Naive thymus-derived CD4-positive, alpha-beta T cell (primary cell): Measurements from ENCODE around the gene JMJD1C. TPM values are rescaled to one million over a fixed set of nuclear protein-coding genes. Genes with fewer than 3 reads are reported as not detected.

Experiments
- ATAC-seq: fragments of 150-1000 bp; cut with Tn5 transposase; 2 replicates; pipeline ENCODE4 v1.10.0; 2021; ENCODE audit warnings: mild to moderate bottlenecking, moderate library complexity
- CTCF ChIA-PET: fragments of 350-600 bp; sonication (Branson Sonifier 250); formaldehyde crosslinking; loops from one replicate; lab custom pipeline; 2021; ENCODE audit warnings: antibody characterized with exemption; lab: Charles Lee
- POLR2A ChIA-PET: fragments of 350-600 bp; sonication (Branson Sonifier 250); formaldehyde crosslinking; loops from one replicate; lab custom pipeline; 2021; ENCODE audit warnings: antibody characterized with exemption, inconsistent platforms; lab: Charles Lee
- DNase-seq, 9 donors: peaks; one replicate each; pipeline versions ENCODE4 v3.0.0 to v3.0.0-alpha.2; 2020 to 2022; ENCODE audit warnings: mixed read lengths in 1 of 9
- H3K27ac ChIP-seq: one replicate; pipeline ENCODE4 v1.7.0; 2013; ENCODE audit warnings: mild to moderate bottlenecking, low read depth, low read length, moderate library complexity
- H3K27me3 ChIP-seq, 2 donors: one replicate each; pipeline ENCODE4 v1.7.0; 2013; ENCODE audit warnings: low read length in 2 of 2, mild to moderate bottlenecking in 2 of 2, moderate library complexity in 2 of 2; ENCODE audit not compliant: control insufficient read depth in 2 of 2, insufficient read depth in 2 of 2
- H3K36me3 ChIP-seq, 3 experiments: 1 replicate in 2 of 3; 2 replicates in 1 of 3; pipeline ENCODE4 v1.7.0; 2013; ENCODE audit warnings: low read length in 3 of 3, mild to moderate bottlenecking in 3 of 3, moderate library complexity in 1 of 3; ENCODE audit not compliant: insufficient read depth in 3 of 3, control insufficient read depth in 2 of 3
- H3K4me1 ChIP-seq, 2 donors: one replicate each; pipeline ENCODE4 v1.7.0; 2013; ENCODE audit warnings: low read length in 2 of 2, mild to moderate bottlenecking in 2 of 2, moderate library complexity in 1 of 2; ENCODE audit not compliant: control insufficient read depth in 2 of 2, insufficient read depth in 2 of 2
- H3K4me3 ChIP-seq: 2 replicates; pipeline ENCODE4 v1.7.0; 2013; ENCODE audit warnings: mild to moderate bottlenecking, low read length
- H3K9me3 ChIP-seq, 3 experiments: 1 replicate in 2 of 3; 2 replicates in 1 of 3; pipeline ENCODE4 v1.7.0; 2013; ENCODE audit warnings: low read length in 3 of 3; ENCODE audit not compliant: control insufficient read depth in 2 of 3
- H3K27ac Mint-ChIP-seq, 9 donors: one replicate each; pipeline ENCODE4 v1.8.0; 2020 to 2022; ENCODE audit warnings: mixed read lengths in 9 of 9, mild to moderate bottlenecking in 8 of 9, moderate library complexity in 5 of 9, inconsistent platforms in 2 of 9
- H3K27me3 Mint-ChIP-seq, 5 donors: one replicate each; pipeline ENCODE4 v1.8.0; 2021 to 2022; ENCODE audit warnings: mixed read lengths in 5 of 5, mild to moderate bottlenecking in 1 of 5
- H3K36me3 Mint-ChIP-seq, 5 donors: one replicate each; pipeline ENCODE4 v1.8.0; 2020 to 2022; ENCODE audit warnings: mixed read lengths in 5 of 5, mild to moderate bottlenecking in 3 of 5, inconsistent platforms in 1 of 5
- H3K4me1 Mint-ChIP-seq, 7 donors: one replicate each; pipeline ENCODE4 v1.8.0; 2020 to 2022; ENCODE audit warnings: mixed read lengths in 7 of 7, mild to moderate bottlenecking in 3 of 7, inconsistent platforms in 1 of 7
- H3K4me3 Mint-ChIP-seq, 10 donors: one replicate each; pipeline ENCODE4 v1.8.0; 2020 to 2022; ENCODE audit warnings: mild to moderate bottlenecking in 10 of 10, mixed read lengths in 10 of 10, moderate library complexity in 6 of 10, inconsistent platforms in 2 of 10
- H3K9me3 Mint-ChIP-seq, 11 donors: one replicate each; pipeline ENCODE4 v1.8.0; 2020 to 2022; ENCODE audit warnings: mixed read lengths in 11 of 11, mild to moderate bottlenecking in 4 of 11, inconsistent platforms in 1 of 11, moderate library complexity in 1 of 11
- intact Hi-C, 2 donors: fragments of 100-400 bp; cut with micrococcal nuclease; formaldehyde crosslinking; loops; one replicate each; pipeline ENCODE4 v1.15.1; 2023
- polyA plus RNA-seq, 2 donors: library from polyadenylated mRNA; unstranded; fragments of 300-500 nt; fragmentation: Illumina TruSeq; gene quantifications; one replicate each; pipeline ENCODE4 v1.2.3, GENCODE V29; 2021
- total RNA-seq, 6 experiments: library from RNA in 5 of 6; stranded (reverse) in 5 of 6; gene quantifications; 1 replicate in 5 of 6; 2 replicates in 1 of 6; pipeline ENCODE4 v1.2.3 and lab custom pipeline; 2021 to 2026

JMJD1C gene
- total and polyA plus RNA-seq, 7 experiments from 2014 or later = 59.0 to 331 (median 120) TPM

DNA sequence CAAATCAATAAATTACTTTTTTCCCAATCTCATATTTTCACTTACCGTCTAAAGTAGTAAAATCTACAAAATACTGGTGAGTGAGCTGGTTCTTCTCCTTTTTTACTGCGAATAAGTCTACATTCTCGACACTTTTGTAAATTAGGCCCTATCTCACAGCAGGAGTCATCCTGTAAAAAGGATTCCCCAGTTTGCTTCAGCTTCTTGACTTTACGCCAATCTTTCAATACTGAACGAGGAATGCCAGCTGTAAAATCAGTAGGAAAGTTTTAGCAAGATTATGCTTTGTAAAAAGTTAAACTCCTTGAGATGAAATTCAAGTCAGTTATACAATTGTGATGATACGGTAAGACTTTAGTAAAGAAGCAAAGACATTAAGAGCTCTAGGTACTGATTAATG is 265.3 kb downstream of the JMJD1C start:
- H3K4me3 Mint-ChIP-seq = no peak overlapping the region
- H3K36me3 ChIP-seq = peaks cover 6 to 37% (median 8%) of the 10 kb centered on the region in 3 experiments
- DNase-seq = no peak
- H3K9me3 Mint-ChIP-seq = no peaks in the 10 kb centered on the region
- no peak for ATAC-seq
- H3K36me3 Mint-ChIP-seq = peaks cover 0 to 33% (median 18%) of the 10 kb centered on the region in 5 donors
- CTCF ChIA-PET = interaction anchor here (1.3 to 1.4 kb wide), 2 partner anchors 17 to 426 kb away, joined by 3 to 4 read pairs; no protein-coding TSS in a partner anchor
- peaks cover 0 to 28% (median 12%) of the 10 kb centered on the region in 7 donors for H3K4me1 Mint-ChIP-seq
- no peak overlapping the region for H3K4me3 ChIP-seq
- H3K27me3 ChIP-seq = no peaks in the 10 kb centered on the region
- POLR2A ChIA-PET = interaction anchor here (1.3 kb wide), 1 partner anchor 428 kb away, joined by 3 read pairs; no protein-coding TSS in a partner anchor
- H3K27ac Mint-ChIP-seq = no peak overlapping the region
- H3K27ac ChIP-seq = no peak overlapping the region
- intact Hi-C loops = no loop called here
- no peaks in the 10 kb centered on the region for H3K9me3 ChIP-seq
- no peaks in the 10 kb centered on the region for H3K27me3 Mint-ChIP-seq
- peaks cover 5 to 9% of the 10 kb centered on the region in 2 donors for H3K4me1 ChIP-seq

DNA sequence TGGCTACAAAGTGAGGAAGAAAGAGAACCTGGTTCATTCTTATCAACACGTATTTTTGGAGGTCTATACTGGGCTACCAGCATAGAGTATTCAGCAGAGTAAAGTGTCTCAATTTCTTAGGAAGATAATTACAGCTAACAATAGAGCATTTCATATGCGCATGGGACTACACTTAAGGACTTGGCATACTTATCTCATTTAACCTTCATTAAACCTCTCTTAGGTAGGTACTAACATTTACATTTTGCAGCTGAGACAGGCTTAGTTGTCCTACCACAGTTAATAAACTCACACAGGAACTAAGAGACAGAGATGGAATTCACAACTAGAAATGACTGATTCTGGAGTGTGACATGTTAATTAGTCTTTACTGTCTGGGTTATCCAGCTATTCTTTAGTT is 266.1 kb downstream of the JMJD1C start:
- H3K9me3 ChIP-seq = no peaks in the 10 kb centered on the region
- no peak overlapping the region for H3K27ac ChIP-seq
- Mint-ChIP-seq H3K27ac (peak overlapping the region in 3 of 9 donors; percentile 13 to 59 (median 18)), H3K27me3 (no peaks in the 10 kb centered on the region), H3K4me1 (peaks cover 0 to 21% (median 7%) of the 10 kb centered on the region in 7 donors), H3K9me3 (no peaks in the 10 kb centered on the region), H3K36me3 (peaks cover 0 to 29% (median 16%) of the 10 kb centered on the region in 5 donors), H3K4me3 (no peak overlapping the region)
- DNase-seq (no peak), ATAC-seq (no peak)
- peaks cover 8 to 40% (median 8%) of the 10 kb centered on the region in 3 experiments for H3K36me3 ChIP-seq
- peaks cover 3 to 9% of the 10 kb centered on the region in 2 donors for H3K4me1 ChIP-seq
- intact Hi-C loops = no loop called here
- ChIA-PET POLR2A (interaction anchor here (1.3 kb wide), 1 partner anchor 429 kb away, joined by 3 read pairs; no protein-coding TSS in a partner anchor), CTCF (interaction anchor here (1.3 kb wide), 1 partner anchor 427 kb away, joined by 3 read pairs; no protein-coding TSS in a partner anchor)
- H3K4me3 ChIP-seq = no peak overlapping the region
- H3K27me3 ChIP-seq = no peaks in the 10 kb centered on the region

DNA sequence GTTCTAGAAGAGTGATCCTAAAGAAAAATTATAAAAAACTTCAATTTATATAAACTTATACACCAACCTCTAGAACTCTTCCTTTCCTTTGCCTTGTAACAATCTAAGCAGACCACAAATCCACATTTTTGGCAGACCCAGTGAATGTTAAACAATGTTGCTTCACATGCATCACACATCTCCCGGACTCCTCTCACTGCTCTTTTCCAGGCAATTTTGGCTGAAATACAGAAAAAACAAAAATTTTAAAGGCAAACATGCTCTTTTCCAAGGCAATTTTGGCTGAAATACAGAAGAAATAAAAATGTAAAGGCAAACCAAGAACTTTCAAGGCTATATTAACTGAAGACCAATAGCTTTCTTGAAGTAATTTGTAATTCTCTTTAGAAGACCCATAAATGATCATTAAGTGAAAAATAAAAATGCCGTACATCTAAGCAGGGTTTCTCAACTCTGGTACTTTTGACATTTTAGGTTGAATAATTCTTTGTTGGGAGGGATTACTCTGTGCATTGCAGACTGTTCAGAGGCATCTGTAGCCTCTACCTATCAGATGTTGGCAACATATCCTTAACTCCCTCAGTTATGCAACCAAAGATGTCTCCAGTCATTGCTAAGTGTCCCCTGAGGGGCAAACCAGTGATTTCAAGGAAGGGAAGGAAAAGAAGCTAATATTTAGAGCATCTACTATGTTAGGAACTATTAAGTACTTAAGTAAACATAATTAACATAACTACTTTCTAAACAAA is 268.3 kb downstream of the JMJD1C start:
- H3K9me3 Mint-ChIP-seq = no peaks in the 10 kb centered on the region
- H3K4me3 Mint-ChIP-seq = no peak overlapping the region
- no peak overlapping the region for H3K4me3 ChIP-seq
- H3K27me3 Mint-ChIP-seq = no peaks in the 10 kb centered on the region
- intact Hi-C loops = no loop called here
- no peaks in the 10 kb centered on the region for H3K27me3 ChIP-seq
- H3K36me3 Mint-ChIP-seq = peaks cover 5 to 44% (median 28%) of the 10 kb centered on the region in 5 donors
- H3K36me3 ChIP-seq = peaks cover 9 to 54% (median 12%) of the 10 kb centered on the region in 3 experiments
- H3K4me1 ChIP-seq = no peaks in the 10 kb centered on the region
- ATAC-seq (no peak), DNase-seq (no peak)
- H3K4me1 Mint-ChIP-seq = peaks cover 0 to 11% (median 0%) of the 10 kb centered on the region in 7 donors
- ChIA-PET POLR2A (interaction anchor here (0.6 to 0.7 kb wide), 2 partner anchors 28 to 150 kb away, joined by 3 to 5 read pairs; no protein-coding TSS in a partner anchor), CTCF (interaction anchor here (0.6 kb wide), 1 partner anchor 63 kb away, joined by 3 read pairs; no protein-coding TSS in a partner anchor)
- H3K27ac ChIP-seq = no peak overlapping the region
- H3K27ac Mint-ChIP-seq = peak overlapping the region in 3 of 9 donors; percentile 4 to 29 (median 26)
- H3K9me3 ChIP-seq = no peaks in the 10 kb centered on the region

DNA sequence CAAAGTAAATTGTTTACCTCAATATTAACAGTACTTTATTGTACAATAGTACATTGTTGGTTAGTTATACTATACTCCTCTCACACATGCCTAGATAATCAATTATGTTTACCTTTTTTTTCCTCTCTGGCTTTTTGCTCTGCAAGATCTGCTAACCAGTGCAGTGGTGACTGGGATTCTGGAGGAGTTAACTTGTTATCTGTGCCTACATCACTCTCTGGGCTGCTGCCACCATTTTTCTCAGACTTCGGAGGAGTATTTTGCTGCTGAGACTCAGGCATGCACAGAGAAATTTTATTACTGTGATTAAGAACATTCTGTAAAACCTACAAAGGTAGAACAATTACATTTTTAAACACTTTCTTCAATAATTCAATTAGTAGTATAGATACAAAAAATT is 273.0 kb downstream of the JMJD1C start:
- Mint-ChIP-seq H3K36me3 (peaks cover 7 to 53% (median 25%) of the 10 kb centered on the region in 5 donors), H3K4me1 (peaks cover 0 to 3% (median 0%) of the 10 kb centered on the region in 7 donors), H3K4me3 (no peak overlapping the region), H3K27ac (peak overlapping the region in 2 of 9 donors; percentile 41 to 60), H3K27me3 (no peaks in the 10 kb centered on the region), H3K9me3 (no peaks in the 10 kb centered on the region)
- H3K27me3 ChIP-seq = no peaks in the 10 kb centered on the region
- H3K27ac ChIP-seq = no peak overlapping the region
- ChIA-PET CTCF (no interaction called here), POLR2A (no interaction called here)
- intact Hi-C loops = no loop called here
- H3K4me3 ChIP-seq = no peak overlapping the region
- DNase-seq (no peak), ATAC-seq (no peak)
- H3K4me1 ChIP-seq = no peaks in the 10 kb centered on the region
- no peaks in the 10 kb centered on the region for H3K9me3 ChIP-seq
- H3K36me3 ChIP-seq = peaks cover 16 to 70% (median 17%) of the 10 kb centered on the region in 3 experiments

DNA sequence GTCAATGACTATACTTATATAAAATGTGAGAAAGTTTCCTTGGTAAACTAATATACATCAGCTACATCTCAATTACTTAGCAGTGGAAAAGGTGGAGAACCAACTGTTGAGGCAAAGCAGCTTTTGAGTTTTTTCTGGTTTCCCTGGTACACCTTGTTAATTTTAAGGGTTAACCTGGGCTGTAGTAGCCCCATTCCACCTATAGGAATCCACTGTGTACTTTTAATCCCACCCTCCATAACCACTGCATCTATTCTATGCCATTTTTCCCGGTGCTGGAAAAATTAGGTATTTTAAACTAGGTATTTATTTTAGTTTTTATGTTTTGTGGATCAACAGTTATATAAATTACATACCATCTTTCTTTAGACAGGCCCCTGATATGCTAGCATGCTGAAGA is 290.2 kb downstream of the JMJD1C start:
- H3K36me3 ChIP-seq = peaks cover 0 to 63% (median 5%) of the 10 kb centered on the region in 3 experiments
- intact Hi-C loops = no loop called here
- DNase-seq (no peak), ATAC-seq (no peak)
- H3K27me3 ChIP-seq = no peaks in the 10 kb centered on the region
- Mint-ChIP-seq H3K27me3 (no peaks in the 10 kb centered on the region), H3K9me3 (peaks cover 0 to 3% (median 0%) of the 10 kb centered on the region in 11 donors), H3K4me1 (peaks cover 4 to 54% (median 22%) of the 10 kb centered on the region in 7 donors), H3K4me3 (no peak overlapping the region), H3K27ac (peak overlapping the region in 4 of 9 donors; percentile 5 to 77 (median 46)), H3K36me3 (peaks cover 11 to 52% (median 29%) of the 10 kb centered on the region in 5 donors)
- no peaks in the 10 kb centered on the region for H3K4me1 ChIP-seq
- ChIA-PET POLR2A (no interaction called here), CTCF (interaction anchor here (0.7 kb wide), 1 partner anchor 544 kb away, joined by 3 read pairs; no protein-coding TSS in a partner anchor)
- H3K27ac ChIP-seq = no peak overlapping the region
- no peak overlapping the region for H3K4me3 ChIP-seq
- no peaks in the 10 kb centered on the region for H3K9me3 ChIP-seq

DNA sequence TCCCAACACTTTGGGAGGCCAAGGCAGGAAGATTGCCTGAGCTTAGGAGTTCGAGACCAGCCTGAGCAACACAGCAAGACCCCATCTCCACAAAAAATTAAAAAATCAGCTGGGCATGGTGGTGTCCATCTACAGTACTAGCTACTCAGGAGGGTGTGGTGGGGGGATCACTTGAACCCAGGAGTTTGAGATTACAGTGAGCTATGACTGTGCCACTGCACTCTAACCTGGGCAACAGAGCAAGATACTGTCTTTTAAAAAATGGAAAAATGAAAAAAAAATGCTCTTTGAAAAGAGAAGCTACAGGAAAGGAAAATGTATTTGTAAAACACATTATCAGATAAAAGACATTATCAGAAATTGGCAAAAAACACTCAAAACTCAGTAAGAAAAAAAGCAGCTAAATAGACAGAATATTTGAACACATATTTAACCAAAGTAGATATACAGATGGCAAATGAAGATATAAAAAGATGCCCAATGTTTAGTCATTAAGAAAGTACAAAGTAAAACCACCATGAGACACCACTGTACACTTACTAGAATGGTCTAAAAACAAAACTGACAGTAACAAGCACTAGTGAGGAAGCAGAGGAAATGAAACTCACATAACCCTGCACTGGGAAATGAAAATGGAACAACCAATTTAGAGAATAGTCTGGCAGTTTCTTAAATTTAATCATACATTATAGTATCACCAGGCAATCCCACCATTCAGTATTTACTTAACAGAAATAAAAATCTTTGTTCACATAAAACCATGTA is 292.1 kb downstream of the JMJD1C start:
- POLR2A ChIA-PET = interaction anchor here (0.6 kb wide), 1 partner anchor 356 kb away, joined by 4 read pairs; no protein-coding TSS in a partner anchor
- intact Hi-C loops = loop anchor here (1.0 to 5.0 kb wide), 5 partner anchors 34 to 644 kb away; partner anchors contain the start of gene REEP3 (in 1 of the 2)

More for the DNA sequence above, 292.1 kb downstream of the JMJD1C start:
- H3K4me1 Mint-ChIP-seq = peaks cover 4 to 69% (median 25%) of the 10 kb centered on the region in 7 donors
- ATAC-seq (peak; percentile 72), DNase-seq (no peak)
- CTCF ChIA-PET = interaction anchor here (0.8 to 1.3 kb wide), 5 partner anchors 10 to 546 kb away, joined by 3 to 4 read pairs (median 3); no protein-coding TSS in a partner anchor
- H3K4me3 ChIP-seq = no peak overlapping the region
- H3K9me3 ChIP-seq = no peaks in the 10 kb centered on the region
- H3K27me3 ChIP-seq = no peaks in the 10 kb centered on the region
- no peaks in the 10 kb centered on the region for H3K27me3 Mint-ChIP-seq
- peaks cover 17 to 49% (median 29%) of the 10 kb centered on the region in 5 donors for H3K36me3 Mint-ChIP-seq
- peaks cover 0 to 63% (median 5%) of the 10 kb centered on the region in 3 experiments for H3K36me3 ChIP-seq
- no peaks in the 10 kb centered on the region for H3K4me1 ChIP-seq
- H3K4me3 Mint-ChIP-seq = peak overlapping the region in 2 of 10 donors; percentile 45 to 56
- H3K9me3 Mint-ChIP-seq = peaks cover 0 to 3% (median 0%) of the 10 kb centered on the region in 11 donors
- H3K27ac ChIP-seq = no peak overlapping the region
- H3K27ac Mint-ChIP-seq = peak overlapping the region; percentile 32 to 88 (median 75)
